GM23248 (cell line): ENCODE data around the gene SCAF1.

Source experiments
- EZH2 ChIP-seq: fragments of 200-600 bp; sonication (generic); IDR thresholded peaks from 2 replicates; pipeline ENCODE4 v1.6.1; 2018; ENCODE audit warnings: antibody characterized with exemption, mild to moderate bottlenecking; ENCODE audit not compliant: insufficient read depth, poor library complexity, severe bottlenecking
- EZH2phosphoT487 ChIP-seq: fragments of 200-600 bp; sonication (generic); IDR thresholded peaks from 2 replicates; pipeline ENCODE4 v1.6.1; 2018; ENCODE audit warnings: antibody characterized with exemption, moderate library complexity, mild to moderate bottlenecking, low read depth; ENCODE audit not compliant: insufficient read depth

- TF ChIP-seq EZH2phosphoT487 (no peak), EZH2 (no peak)
Observed at GRCh38 chr19:49699364-49699763, 57.4 kb downstream of the SCAF1 start.
